ENCODE measurements around the gene SLC13A2. TPM values are rescaled to one million over a fixed set of nuclear protein-coding genes. Genes with fewer than 3 reads are reported as not detected.
A peak's percentile ranks its signal among the peaks of the same experiment; 100 is the strongest.

Gene SLC13A2
- total RNA-seq, 6 donors from 2014 or later = 0.10 to 0.61 (median 0.14) TPM; not detected in 3

DNA sequence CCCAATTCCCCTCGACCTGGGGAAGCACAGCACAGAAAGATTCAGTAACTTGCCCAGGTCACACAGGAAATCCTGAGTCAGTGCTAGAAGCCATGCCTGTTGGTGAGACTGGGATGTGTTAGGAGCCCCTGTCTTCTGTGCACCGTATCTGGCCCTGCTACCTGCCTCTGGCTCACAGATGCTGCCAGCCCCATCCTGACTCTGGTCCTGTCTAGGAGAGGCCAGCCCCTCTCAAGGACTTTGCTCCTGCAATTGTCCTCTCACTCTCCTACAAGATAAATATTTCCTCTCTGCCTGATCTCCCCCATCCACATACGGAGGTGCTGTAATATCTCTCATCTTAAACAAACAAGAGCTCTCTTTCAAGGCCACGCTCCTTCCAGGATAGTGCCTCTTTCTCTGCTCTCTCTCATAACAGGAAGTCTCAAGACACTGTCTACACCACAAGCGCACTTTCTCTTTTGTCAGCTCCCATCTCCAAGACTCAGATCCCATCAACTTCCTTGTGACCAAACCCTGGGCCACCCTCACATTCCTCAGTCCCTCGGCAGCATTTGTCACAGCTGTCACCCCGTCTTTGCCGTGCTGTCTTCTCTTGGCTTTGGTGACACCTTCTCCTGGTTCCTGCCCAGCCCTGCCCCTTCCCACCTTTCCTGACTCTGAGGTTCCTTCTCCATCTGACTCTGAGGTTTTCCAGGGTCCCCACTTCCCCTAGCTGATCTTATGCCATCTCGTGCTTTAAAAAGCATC is 1.9 kb downstream of the SLC13A2 start:
- 32 to 35% methylated on average over 9 of the region's 9 CpGs for WGBS, 2 donors
- Histone ChIP-seq H3K4me3 (no peak overlapping the region), H3K36me3 (no peaks in the 10 kb centered on the region), H3K27me3 (no peaks in the 10 kb centered on the region), H3K27ac (no peak overlapping the region), H3K4me1 (peaks cover 0 to 5% (median 0%) of the 10 kb centered on the region in 4 donors), H3K9me3 (no peaks in the 10 kb centered on the region)
- DNase-seq (no peak), ATAC-seq (ENCODE audit: low FRiP score in 2 of 2) (no peak)
- TF ChIP-seq EP300 (IDR thresholded peaks at IDR 0.05) = no peak
- TF ChIP-seq POLR2A (IDR thresholded peaks at IDR 0.05) = no peak
- no peak for TF ChIP-seq POLR2AphosphoS5 (IDR thresholded peaks at IDR 0.05)

DNA sequence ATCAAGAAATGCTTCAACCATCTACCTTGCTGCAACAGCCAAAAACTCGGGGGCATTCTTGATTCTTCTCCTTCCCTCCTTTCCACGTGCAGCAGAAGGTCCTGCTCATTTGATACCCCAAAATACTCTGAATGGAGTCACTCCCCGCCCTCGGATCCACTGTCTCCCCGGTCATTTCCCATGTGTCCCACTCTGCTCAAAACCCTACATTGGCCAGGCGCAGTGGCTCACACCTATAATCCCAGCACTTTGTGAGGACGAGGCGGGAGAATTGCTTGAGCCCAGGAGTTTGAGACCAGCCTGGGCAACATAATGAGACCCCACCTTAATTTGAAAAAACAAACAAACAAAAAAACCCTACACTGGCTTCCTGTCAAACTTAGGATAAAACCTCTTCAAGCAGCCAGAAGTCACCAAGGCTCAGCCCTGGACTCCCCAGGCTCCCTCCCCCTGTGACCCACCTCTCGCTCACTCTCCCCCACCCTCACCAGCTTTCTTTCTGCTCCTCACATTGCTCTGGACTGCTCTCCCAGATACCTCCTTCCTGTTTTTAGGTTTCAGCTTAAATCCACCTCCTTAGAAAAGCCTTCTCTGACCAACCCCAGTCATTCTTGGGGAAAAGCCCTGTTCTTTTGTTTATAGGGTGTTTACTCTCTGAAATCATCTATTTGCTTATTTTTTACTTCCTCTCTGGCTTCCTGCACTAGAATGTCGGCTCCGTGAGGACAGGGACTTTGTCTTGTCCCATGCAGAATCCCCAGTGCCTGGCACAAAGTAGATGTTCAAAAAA is 2.8 kb downstream of the SLC13A2 start:
- no peak for DNase-seq
- no peaks in the 10 kb centered on the region for H3K27me3 ChIP-seq
- no peaks in the 10 kb centered on the region for H3K36me3 ChIP-seq
- ATAC-seq (ENCODE audit: low FRiP score in 2 of 2) = no peak
- H3K27ac ChIP-seq = no peak overlapping the region
- 74 to 79% methylated on average over 11 of the region's 11 CpGs for WGBS, 2 donors
- no peak for TF ChIP-seq EP300 (IDR thresholded peaks at IDR 0.05)
- no peak for TF ChIP-seq POLR2AphosphoS5 (IDR thresholded peaks at IDR 0.05)
- no peak for TF ChIP-seq POLR2A (IDR thresholded peaks at IDR 0.05)
- TF ChIP-seq, protein P1, sequence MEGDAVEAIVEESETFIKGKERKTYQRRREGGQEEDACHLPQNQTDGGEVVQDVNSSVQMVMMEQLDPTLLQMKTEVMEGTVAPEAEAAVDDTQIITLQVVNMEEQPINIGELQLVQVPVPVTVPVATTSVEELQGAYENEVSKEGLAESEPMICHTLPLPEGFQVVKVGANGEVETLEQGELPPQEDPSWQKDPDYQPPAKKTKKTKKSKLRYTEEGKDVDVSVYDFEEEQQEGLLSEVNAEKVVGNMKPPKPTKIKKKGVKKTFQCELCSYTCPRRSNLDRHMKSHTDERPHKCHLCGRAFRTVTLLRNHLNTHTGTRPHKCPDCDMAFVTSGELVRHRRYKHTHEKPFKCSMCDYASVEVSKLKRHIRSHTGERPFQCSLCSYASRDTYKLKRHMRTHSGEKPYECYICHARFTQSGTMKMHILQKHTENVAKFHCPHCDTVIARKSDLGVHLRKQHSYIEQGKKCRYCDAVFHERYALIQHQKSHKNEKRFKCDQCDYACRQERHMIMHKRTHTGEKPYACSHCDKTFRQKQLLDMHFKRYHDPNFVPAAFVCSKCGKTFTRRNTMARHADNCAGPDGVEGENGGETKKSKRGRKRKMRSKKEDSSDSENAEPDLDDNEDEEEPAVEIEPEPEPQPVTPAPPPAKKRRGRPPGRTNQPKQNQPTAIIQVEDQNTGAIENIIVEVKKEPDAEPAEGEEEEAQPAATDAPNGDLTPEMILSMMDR (IDR thresholded peaks at IDR 0.05) = no peak
- H3K9me3 ChIP-seq = no peaks in the 10 kb centered on the region
- peaks cover 0 to 8% (median 2%) of the 10 kb centered on the region in 4 donors for H3K4me1 ChIP-seq
- no peak overlapping the region for H3K4me3 ChIP-seq

DNA sequence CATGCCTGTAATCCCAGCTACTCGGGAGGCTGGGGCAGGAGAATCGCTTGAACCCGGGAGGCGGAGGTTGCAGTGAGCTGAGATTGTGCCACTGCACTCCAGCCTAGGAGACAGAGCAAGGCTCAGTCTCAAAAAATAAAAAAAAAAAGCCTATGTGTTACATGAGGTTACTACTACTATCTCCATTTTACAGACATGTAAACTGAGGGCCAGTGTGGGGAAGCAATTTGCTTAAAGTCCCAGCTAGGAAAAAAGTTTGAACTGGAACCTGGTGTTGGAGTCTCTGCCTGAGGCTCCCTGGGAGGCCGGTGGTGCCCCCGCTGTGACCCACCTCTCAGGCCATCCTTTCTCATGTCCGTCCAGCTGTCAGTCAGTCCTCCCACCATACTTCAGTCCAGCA is 4.5 kb downstream of the SLC13A2 start:
- TF ChIP-seq POLR2A (IDR thresholded peaks at IDR 0.05) (no peak), EP300 (IDR thresholded peaks at IDR 0.05) (no peak), POLR2AphosphoS5 (IDR thresholded peaks at IDR 0.05) (no peak)
- TF ChIP-seq, protein P1 (IDR thresholded peaks at IDR 0.05) = no peak
- ATAC-seq (ENCODE audit: low FRiP score in 2 of 2) = no peak
- Histone ChIP-seq H3K4me3 (no peak overlapping the region), H3K27ac (no peak overlapping the region), H3K36me3 (no peaks in the 10 kb centered on the region), H3K4me1 (peaks cover 0 to 14% (median 4%) of the 10 kb centered on the region in 4 donors), H3K9me3 (no peaks in the 10 kb centered on the region), H3K27me3 (no peaks in the 10 kb centered on the region)
- no peak for DNase-seq
- 96 to 99% methylated on average over 7 of the region's 7 CpGs for WGBS, 2 donors

DNA sequence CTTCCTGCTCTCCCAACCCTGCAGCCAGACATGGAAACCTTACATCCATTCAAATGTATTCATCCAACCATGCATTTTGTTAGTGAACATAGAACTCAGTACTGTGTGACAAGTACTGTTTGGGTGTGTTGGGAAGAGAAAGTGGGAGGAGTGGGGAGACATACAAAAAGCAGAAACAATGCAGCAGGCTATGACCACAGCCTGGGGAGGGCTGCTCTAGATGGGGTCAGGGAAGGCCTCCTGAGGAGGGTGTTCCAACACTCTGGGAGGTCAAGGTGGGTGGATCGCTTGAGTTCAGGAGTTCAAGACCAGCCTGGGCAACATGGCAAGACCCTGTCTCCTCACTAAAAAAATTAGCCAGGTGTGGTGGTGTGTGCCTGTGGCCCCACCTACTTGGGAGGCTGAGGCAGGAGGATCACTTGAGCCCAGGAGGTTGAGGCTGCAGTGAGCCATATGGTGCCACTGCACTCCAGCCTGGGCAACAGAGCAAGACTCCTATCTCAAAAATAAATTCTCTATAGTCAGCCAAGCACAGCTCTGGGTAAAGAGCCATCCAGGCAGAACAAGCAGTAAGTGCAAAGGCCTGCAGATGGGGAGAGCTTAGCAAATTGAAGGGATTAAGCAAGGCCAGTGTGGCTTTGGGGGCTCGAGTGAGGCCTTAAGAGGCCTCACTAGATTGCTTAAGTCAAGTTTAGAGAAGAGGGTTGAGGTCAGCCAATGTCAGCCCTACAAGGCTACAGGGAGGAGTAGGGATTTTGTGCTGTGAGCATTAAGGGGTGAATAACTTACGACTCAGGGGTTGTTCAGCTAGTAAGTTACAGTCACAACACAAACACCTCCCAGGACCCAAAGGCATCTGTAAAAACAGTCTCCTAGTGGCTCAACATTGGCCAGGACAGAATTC is 5.5 kb downstream of the SLC13A2 start:
- DNase-seq = no peak
- Histone ChIP-seq H3K27me3 (no peaks in the 10 kb centered on the region), H3K4me3 (no peak overlapping the region), H3K4me1 (peaks cover 0 to 14% (median 4%) of the 10 kb centered on the region in 4 donors), H3K9me3 (no peaks in the 10 kb centered on the region), H3K27ac (peak overlapping the region in 1 of 4 donors; percentile 12), H3K36me3 (no peaks in the 10 kb centered on the region)
- 59 to 77% methylated on average over 3 of the region's 3 CpGs for WGBS, 2 donors
- TF ChIP-seq EP300 (IDR thresholded peaks at IDR 0.05) = no peak
- TF ChIP-seq POLR2AphosphoS5 (IDR thresholded peaks at IDR 0.05) = no peak
- TF ChIP-seq POLR2A (IDR thresholded peaks at IDR 0.05) = no peak
- TF ChIP-seq, protein P1 (IDR thresholded peaks at IDR 0.05) = no peak
- no peak for ATAC-seq (ENCODE audit: low FRiP score in 2 of 2)

Data from upper lobe of left lung (tissue), 6 donors.